K562 (cell line): ENCODE measurements around the gene AGRP. TPM values are rescaled to one million over a fixed set of nuclear protein-coding genes. Genes with fewer than 3 reads are reported as not detected.

Source experiments
- CREM ChIP-seq: IDR thresholded peaks from 2 replicates; pipeline ENCODE4 v1.6.1; 2014; ENCODE audit warnings: antibody characterized with exemption, low read depth
- DMBX1 ChIP-seq: fragments of 250-450 bp; sonication (Bioruptor Pico); IDR thresholded peaks from 2 replicates; pipeline ENCODE4 v1.8.0; 2022; ENCODE audit warnings: inconsistent platforms, mild to moderate bottlenecking, moderate library complexity, borderline replicate concordance
- HNRNPH1 ChIP-seq: fragments of 200-400 bp; formaldehyde crosslinking; optimal IDR thresholded peaks from 2 replicates; pipeline ENCODE3; 2017; ENCODE audit warnings: low read depth, mild to moderate bottlenecking, low read length, moderate library complexity
- JUN ChIP-seq, 2 experiments: sonication (generic) in 1 of 2; formaldehyde crosslinking in 1 of 2; IDR thresholded peaks; 2 replicates each; pipeline versions ENCODE4 v1.6.1 to v1.8.0; 2012 to 2022; ENCODE audit warnings: borderline replicate concordance in 2 of 2, mild to moderate bottlenecking in 2 of 2, improper control_type of control experiment in 1 of 2, low read depth in 1 of 2, low read length in 1 of 2, missing genetic modification reagents in 1 of 2
- MGA ChIP-seq: fragments of 450-650 bp; IDR thresholded peaks from 2 replicates; pipeline ENCODE4 v1.6.1; 2016; ENCODE audit warnings: mild to moderate bottlenecking, moderate library complexity
- SMC3 ChIP-seq: conservative IDR thresholded peaks from 2 replicates; pipeline ENCODE4 v1.6.1; 2011; ENCODE audit warnings: low read depth, low read length, improper control_type of control experiment; ENCODE audit not compliant: insufficient read depth
- ZNF24 ChIP-seq: fragments of 450-650 bp; IDR thresholded peaks from 2 replicates; pipeline ENCODE4 v1.6.1; 2016
- ZNF766 ChIP-seq: fragments of 200-800 bp; sonication (Bioruptor generic); conservative IDR thresholded peaks from 2 replicates; pipeline ENCODE4 v1.6.1; 2016; ENCODE audit warnings: missing genetic modification characterization, missing compliant biosample characterization
- ZSCAN29 ChIP-seq: fragments of 450-650 bp; IDR thresholded peaks from 2 replicates; pipeline ENCODE4 v1.6.1; 2017
- polyA plus RNA-seq, 8 experiments: library from polyadenylated mRNA; depleted of rRNA in 4 of 8; stranded (reverse) in 5 of 8; unstranded in 3 of 8; fragments of >200 nt; fragmentation: Nextera tagmentation in 2 of 8; fragmentation: Illumina TruSeq in 1 of 8; extraction: Ambion mirVana in 2 of 8; extraction: Trizol in 1 of 8; gene quantifications; 2 replicates each; pipeline versions ENCODE4 v1.2.1 to v1.2.3, GENCODE V29; 2011 to 2014; ENCODE audit warnings: inconsistent platforms in 1 of 8, missing spikeins in 1 of 8
- total RNA-seq, 7 experiments: library from RNA; depleted of rRNA in 6 of 7; stranded (reverse); fragments of >200 nt in 6 of 7; fragmentation: Illumina TruSeq in 2 of 7; extraction: Trizol in 2 of 7; gene quantifications; 2 replicates each; pipeline versions ENCODE4 v1.2.1 to v1.2.3, GENCODE V29; 2011 to 2021; ENCODE audit warnings: low replicate concordance in 1 of 7
- TF ChIP-seq, protein P1 (sequence below): fragments of 450-650 bp; IDR thresholded peaks from 2 replicates; pipeline ENCODE4 v1.6.1; 2018; ENCODE audit not compliant: partially characterized antibody

AGRP gene
- total and polyA plus RNA-seq, 9 of the 15 experiments (the other 6 are each of a cell fraction or from before 2014, with no cell fraction given), result not detected

DNA sequence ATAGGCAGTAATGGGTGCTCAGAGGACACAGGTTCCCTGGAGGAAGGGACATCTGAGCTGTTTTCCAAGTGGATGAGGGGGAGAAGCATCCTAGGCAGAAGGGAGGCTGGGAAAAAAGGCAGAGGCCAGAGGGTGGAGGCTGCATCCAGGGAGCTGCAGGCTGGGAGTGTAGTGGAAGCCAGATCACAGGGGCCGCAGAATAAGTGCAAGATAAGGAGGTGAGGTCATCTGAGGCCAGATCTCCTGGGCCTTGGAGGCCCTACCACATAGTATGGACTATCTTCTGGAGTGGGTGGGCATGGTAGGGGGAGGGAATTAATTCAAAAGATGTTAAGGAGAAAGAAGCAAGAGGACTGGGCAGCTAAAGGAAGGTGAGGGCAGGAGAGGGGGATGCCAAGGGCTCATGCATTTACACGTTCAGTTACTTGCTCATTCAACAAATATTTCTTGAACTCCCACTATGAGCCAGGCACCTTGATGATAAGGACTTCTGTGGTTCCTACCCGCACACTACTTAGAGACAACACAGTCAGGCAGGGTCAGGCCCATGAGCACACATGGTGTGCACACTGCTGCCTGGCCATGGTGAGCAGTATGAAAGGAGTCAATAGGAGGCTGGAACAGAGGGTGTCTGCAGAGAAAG, 42.9 kb upstream of the AGRP start (continued):
- TF ChIP-seq MGA (no peak), HNRNPH1 (no peak), DMBX1 (CRISPR knock-in tag) (no peak), SMC3 (no peak), ZSCAN29 (no peak), ZNF24 (no peak), ZNF766 (CRISPR knock-in tag) (peak; percentile 33; the same call in 1 of the 2 replicates), JUN (IDR thresholded peaks at IDR 0.05; ENCODE audit: borderline replicate concordance, low read depth, low read length) (no peak), JUN (CRISPR knock-in tag; IDR thresholded peaks at IDR 0.05; ENCODE audit: borderline replicate concordance) (no peak), CREM (peak; percentile 27; the same call in 1 of the 2 replicates)
- TF ChIP-seq, protein P1, sequence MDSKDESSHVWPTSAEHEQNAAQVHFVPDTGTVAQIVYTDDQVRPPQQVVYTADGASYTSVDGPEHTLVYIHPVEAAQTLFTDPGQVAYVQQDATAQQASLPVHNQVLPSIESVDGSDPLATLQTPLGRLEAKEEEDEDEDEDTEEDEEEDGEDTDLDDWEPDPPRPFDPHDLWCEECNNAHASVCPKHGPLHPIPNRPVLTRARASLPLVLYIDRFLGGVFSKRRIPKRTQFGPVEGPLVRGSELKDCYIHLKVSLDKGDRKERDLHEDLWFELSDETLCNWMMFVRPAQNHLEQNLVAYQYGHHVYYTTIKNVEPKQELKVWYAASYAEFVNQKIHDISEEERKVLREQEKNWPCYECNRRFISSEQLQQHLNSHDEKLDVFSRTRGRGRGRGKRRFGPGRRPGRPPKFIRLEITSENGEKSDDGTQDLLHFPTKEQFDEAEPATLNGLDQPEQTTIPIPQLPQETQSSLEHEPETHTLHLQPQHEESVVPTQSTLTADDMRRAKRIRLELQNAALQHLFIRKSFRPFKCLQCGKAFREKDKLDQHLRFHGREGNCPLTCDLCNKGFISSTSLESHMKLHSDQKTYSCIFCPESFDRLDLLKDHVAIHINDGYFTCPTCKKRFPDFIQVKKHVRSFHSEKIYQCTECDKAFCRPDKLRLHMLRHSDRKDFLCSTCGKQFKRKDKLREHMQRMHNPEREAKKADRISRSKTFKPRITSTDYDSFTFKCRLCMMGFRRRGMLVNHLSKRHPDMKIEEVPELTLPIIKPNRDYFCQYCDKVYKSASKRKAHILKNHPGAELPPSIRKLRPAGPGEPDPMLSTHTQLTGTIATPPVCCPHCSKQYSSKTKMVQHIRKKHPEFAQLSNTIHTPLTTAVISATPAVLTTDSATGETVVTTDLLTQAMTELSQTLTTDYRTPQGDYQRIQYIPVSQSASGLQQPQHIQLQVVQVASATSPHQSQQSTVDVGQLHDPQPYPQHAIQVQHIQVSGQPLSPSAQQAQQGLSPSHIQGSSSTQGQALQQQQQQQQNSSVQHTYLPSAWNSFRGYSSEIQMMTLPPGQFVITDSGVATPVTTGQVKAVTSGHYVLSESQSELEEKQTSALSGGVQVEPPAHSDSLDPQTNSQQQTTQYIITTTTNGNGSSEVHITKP, result no peak
